HepG2 (cell line): ENCODE data around the gene SRP68. TPM values are rescaled to one million over a fixed set of nuclear protein-coding genes. Genes with fewer than 3 reads are reported as not detected.

ENCODE experiments used
- ATAC-seq: fragments of 200-7000 bp; cut with Tn5 transposase; 3 replicates; pipeline ENCODE4 v1.9.1; 2020; ENCODE audit warnings: mild to moderate bottlenecking, moderate library complexity
- BruUV-seq: library from RNA; stranded (reverse); fragments of 400-500 nt; replicated peaks from 2 replicates; lab custom pipeline; 2021; lab: Mats Ljungman, UMichigan
- CTCF ChIA-PET: fragments of 300-600 bp; formaldehyde crosslinking; extraction: SDS; loops from one replicate; lab custom pipeline; 2021; ENCODE audit warnings: low total read pairs, inconsistent platforms, low intra/inter-chr PET ratio; lab: Yijun Ruan, JAX
- POLR2A ChIA-PET: fragments of 350-600 bp; sonication (Branson Sonifier 250); formaldehyde crosslinking; loops from one replicate; lab custom pipeline; 2020; ENCODE audit warnings: antibody characterized with exemption, inconsistent platforms; lab: Yijun Ruan, JAX
- DNase-seq: peaks from one replicate; pipeline ENCODE4 v3.0.0-alpha.2; 2015; ENCODE audit warnings: low spot score
- FAIRE-seq: peaks from 3 replicates; lab custom pipeline; 2011; peaks lifted over from hg19 to GRCh38; lab: Jason Lieb, UNC
- H2AFZ ChIP-seq: one replicate; pipeline ENCODE4 v1.6.1; 2011; ENCODE audit warnings: low read length, inconsistent platforms
- H3K27ac ChIP-seq: fragments of 300-600 bp; 3 replicates; pipeline ENCODE4 v1.8.0; 2011; ENCODE audit warnings: mixed run types, mild to moderate bottlenecking, mixed read lengths, low read length, inconsistent platforms; ENCODE audit not compliant: insufficient read depth; ENCODE audit errors: extremely low read length
- H3K27me3 ChIP-seq, 2 experiments: fragments of 200-600 bp in 1 of 2; 2 replicates in 1 of 2; 3 replicates in 1 of 2; pipeline versions ENCODE4 v1.6.0 to v1.8.0; 2011; ENCODE audit warnings: low read length in 2 of 2, mild to moderate bottlenecking in 2 of 2, moderate library complexity in 2 of 2, inconsistent platforms in 1 of 2; ENCODE audit not compliant: insufficient read depth in 2 of 2, control insufficient read depth in 1 of 2
- H3K36me3 ChIP-seq, 2 experiments: fragments of 200-600 bp in 1 of 2; replicated peaks in 1 of 2; 2 replicates in 1 of 2; 3 replicates in 1 of 2; pipeline versions ENCODE4 v1.5.1 to v1.8.0; 2011; ENCODE audit warnings: low read length in 2 of 2, inconsistent platforms in 1 of 2; ENCODE audit not compliant: insufficient read depth in 2 of 2, control insufficient read depth in 1 of 2
- H3K4me1 ChIP-seq: 2 replicates; pipeline ENCODE4 v1.5.1; 2012; ENCODE audit warnings: low read length, inconsistent platforms; ENCODE audit not compliant: insufficient read depth
- H3K4me2 ChIP-seq: 2 replicates; pipeline ENCODE4 v1.6.0; 2011; ENCODE audit warnings: low read depth, low read length, inconsistent platforms
- H3K4me3 ChIP-seq, 3 experiments: fragments of 200-600 bp in 1 of 3; sonication (generic), shearing (Covaris generic) in 1 of 3; replicated peaks in 1 of 3; 2 replicates each; pipeline ENCODE4 v1.5.1; 2011 to 2016; ENCODE audit warnings: low read length in 3 of 3, inconsistent platforms in 2 of 3, low read depth in 2 of 3, mild to moderate bottlenecking in 2 of 3, control low read depth in 1 of 3, mixed read lengths in 1 of 3; ENCODE audit not compliant: insufficient read depth in 1 of 3
- H3K79me2 ChIP-seq: one replicate; pipeline ENCODE4 v1.6.1; 2011; ENCODE audit warnings: low read length, inconsistent platforms; ENCODE audit not compliant: insufficient read depth
- H3K9ac ChIP-seq: 2 replicates; pipeline ENCODE4 v1.6.0; 2011; ENCODE audit warnings: mild to moderate bottlenecking, low read depth, low read length, inconsistent platforms; ENCODE audit not compliant: insufficient read depth
- H3K9me3 ChIP-seq: 2 replicates; pipeline ENCODE4 v1.5.1; 2012; ENCODE audit warnings: mild to moderate bottlenecking, low read length
- H4K20me1 ChIP-seq: 2 replicates; pipeline ENCODE4 v1.6.0; 2011; ENCODE audit warnings: inconsistent platforms, mild to moderate bottlenecking, low read length, moderate library complexity; ENCODE audit not compliant: insufficient read depth
- ADNP ChIP-seq: sonication (generic); formaldehyde crosslinking; IDR thresholded peaks from 2 replicates; pipeline ENCODE4 v1.4.0; 2020; ENCODE audit warnings: missing genetic modification reagents
- CBX5 ChIP-seq: sonication (generic); formaldehyde crosslinking; IDR thresholded peaks from 2 replicates; pipeline ENCODE4 v1.4.0; 2020; ENCODE audit warnings: missing genetic modification reagents, borderline replicate concordance
- EHMT2 ChIP-seq: fragments of 200-600 bp; sonication (generic); IDR thresholded peaks from 2 replicates; pipeline ENCODE4 v1.7.0; 2017; ENCODE audit warnings: antibody characterized with exemption, low read depth, low read length, borderline replicate concordance
- ELF3 ChIP-seq: IDR thresholded peaks from 2 replicates; pipeline ENCODE4 v1.6.1; 2016; ENCODE audit warnings: missing genetic modification reagents, missing compliant biosample characterization
- ETV6 ChIP-seq: sonication (generic); formaldehyde crosslinking; conservative IDR thresholded peaks from 2 replicates; pipeline ENCODE4 v1.4.0; 2020; ENCODE audit warnings: missing genetic modification reagents
- IKZF1 ChIP-seq: fragments of 450-650 bp; IDR thresholded peaks from 2 replicates; pipeline ENCODE4 v1.7.1; 2016
- IRF2 ChIP-seq: IDR thresholded peaks from 2 replicates; pipeline ENCODE4 v1.6.1; 2018; ENCODE audit warnings: missing genetic modification reagents, missing compliant biosample characterization
- NFKBIZ ChIP-seq: IDR thresholded peaks from 2 replicates; pipeline ENCODE4 v1.6.1; 2018; ENCODE audit warnings: missing genetic modification reagents, missing compliant biosample characterization
- PATZ1 ChIP-seq: sonication (generic); formaldehyde crosslinking; IDR thresholded peaks from 2 replicates; pipeline ENCODE4 v1.4.0; 2020; ENCODE audit warnings: missing genetic modification reagents
- POLR2AphosphoS2 ChIP-seq: IDR thresholded peaks from 2 replicates; pipeline ENCODE4 v1.6.1; 2011; ENCODE audit warnings: low read depth, low read length, improper control_type of control experiment
- RFX3 ChIP-seq: IDR thresholded peaks from 2 replicates; pipeline ENCODE4 v1.6.1; 2016; ENCODE audit warnings: missing biosample characterization, missing genetic modification reagents
- RXRA ChIP-seq: sonication (generic); formaldehyde crosslinking; IDR thresholded peaks from 2 replicates; pipeline ENCODE4 v1.5.1; 2020; ENCODE audit warnings: missing genetic modification reagents
- SIX1 ChIP-seq: sonication (generic); formaldehyde crosslinking; IDR thresholded peaks from 2 replicates; pipeline ENCODE4 v1.4.0; 2020; ENCODE audit warnings: missing genetic modification reagents, borderline replicate concordance
- THAP11 ChIP-seq: IDR thresholded peaks from 2 replicates; pipeline ENCODE4 v1.6.1; 2016; ENCODE audit warnings: missing biosample characterization, missing genetic modification reagents
- ZFP82 ChIP-seq: sonication (generic); formaldehyde crosslinking; IDR thresholded peaks from 2 replicates; pipeline ENCODE4 v1.5.1; 2020; ENCODE audit warnings: mild to moderate bottlenecking, missing genetic modification reagents, borderline replicate concordance
- ZFP90 ChIP-seq: sonication (generic); formaldehyde crosslinking; IDR thresholded peaks from 2 replicates; pipeline ENCODE4 v1.8.0; 2022; ENCODE audit warnings: missing genetic modification reagents, mild to moderate bottlenecking, inconsistent platforms, borderline replicate concordance
- ZMAT3 ChIP-seq: sonication (generic); formaldehyde crosslinking; conservative IDR thresholded peaks from 2 replicates; pipeline ENCODE4 v1.7.0; 2021; ENCODE audit warnings: missing genetic modification reagents
- ZNF281 ChIP-seq: sonication (generic); formaldehyde crosslinking; IDR thresholded peaks from 2 replicates; pipeline ENCODE4 v1.4.0; 2020; ENCODE audit warnings: missing genetic modification reagents, borderline replicate concordance
- ZNF329 ChIP-seq: sonication (generic); formaldehyde crosslinking; IDR thresholded peaks from 2 replicates; pipeline ENCODE4 v1.9.0; 2021; ENCODE audit warnings: low read depth, mild to moderate bottlenecking, missing genetic modification reagents
- ZNF562 ChIP-seq: sonication (generic); formaldehyde crosslinking; IDR thresholded peaks from 2 replicates; pipeline ENCODE4 v1.8.0; 2022; ENCODE audit warnings: missing genetic modification reagents, borderline replicate concordance
- ZNF597 ChIP-seq: sonication (generic); formaldehyde crosslinking; IDR thresholded peaks from 2 replicates; pipeline ENCODE4 v1.5.0; 2020; ENCODE audit warnings: missing genetic modification reagents
- ZNF607 ChIP-seq: sonication (generic); formaldehyde crosslinking; IDR thresholded peaks from 2 replicates; pipeline ENCODE4 v1.5.1; 2020; ENCODE audit warnings: missing genetic modification reagents, mild to moderate bottlenecking, borderline replicate concordance
- WGBS: methylation state at CpG from one replicate; pipeline ENCODE4 v1.1.6; 2017; ENCODE audit warnings: low lambda C conversion rate; 5-methylcytosine and 5-hydroxymethylcytosine counted together
- in situ Hi-C: cut with HindIII; loops from 2 replicates; pipeline ENCODE4 v1.10.0; 2017; ENCODE audit warnings: low pct_unique_long_range_greater_than_20kb; ENCODE audit not compliant: extremely low pct_ligation_motif_present
- intact Hi-C: fragments of 100-400 bp; cut with micrococcal nuclease; formaldehyde crosslinking; loops from one replicate; pipeline ENCODE4 v1.10.0; 2022; ENCODE audit not compliant: unreplicated experiment
- polyA plus RNA-seq, 8 experiments: library from polyadenylated mRNA; depleted of rRNA in 3 of 8; stranded (reverse) in 7 of 8; unstranded in 1 of 8; fragments of >200 nt; fragmentation: Illumina TruSeq in 4 of 8; extraction: Trizol in 4 of 8; gene quantifications; 2 replicates each; pipeline versions ENCODE4 v1.2.1 to v1.2.3, GENCODE V29; 2011 to 2016; ENCODE audit warnings: low read depth in 4 of 8, missing spikeins in 1 of 8, mixed read lengths in 1 of 8; ENCODE audit not compliant: insufficient read depth in 1 of 8
- total RNA-seq, 5 experiments: library from RNA; depleted of rRNA; stranded (reverse); fragments of >200 nt; fragmentation: Illumina TruSeq; extraction: Trizol; gene quantifications; 2 replicates each; pipeline ENCODE4 v1.2.3, GENCODE V29; 2016; ENCODE audit warnings: low read depth in 1 of 5

SRP68 gene
- total and polyA plus RNA-seq, 2 of the 13 experiments (the other 11 are each of a cell fraction or from before 2014, with no cell fraction given): 39.8 to 74.3 TPM

- no TSS peak for BruUV-seq
- Histone ChIP-seq H2AFZ (no peak overlapping the region), H3K9me3 (no peaks in the 10 kb centered on the region), H3K4me2 (peak overlapping the region; percentile 97), H3K27ac (peak overlapping the region; percentile 5), H4K20me1 (no peaks in the 10 kb centered on the region), H3K36me3 (peaks cover 11 to 14% of the 10 kb centered on the region in 2 experiments), H3K27me3 (no peaks in the 10 kb centered on the region; a peak in 1 of 5 replicates), H3K4me1 (peaks cover 48% of the 10 kb centered on the region), H3K79me2 (peaks cover 18% of the 10 kb centered on the region), H3K4me3 (no peak overlapping the region), H3K9ac (no peak overlapping the region)
- in situ Hi-C loops: no loop called here
- ATAC-seq (no peak), DNase-seq (peak; percentile 39), FAIRE-seq (no peak)
- intact Hi-C loops: no loop called here
- CTCF ChIA-PET: no interaction called here
- 57% methylated on average over 5 of the region's 5 CpGs for WGBS
- POLR2A ChIA-PET: interaction anchor here (1.0 to 1.7 kb wide), 6 partner anchors 30 to 250 kb away, joined by 3 to 6 read pairs (median 4); partner anchors contain the start of genes ACOX1, GALR2 and WBP2
- TF ChIP-seq ZNF329 (CRISPR knock-in tag) (no peak), IRF2 (CRISPR knock-in tag) (peak; percentile 30; the same call in 1 of the 2 replicates), EHMT2 (no peak), NFKBIZ (CRISPR knock-in tag) (no peak), PATZ1 (CRISPR knock-in tag) (0 out of 2 replicates have a peak, but pooled peaks have one; percentile 8), SIX1 (no peak), ZNF607 (0 out of 2 replicates have a peak, but pooled peaks have one; percentile 31), IKZF1 (no peak), ZNF281 (CRISPR knock-in tag) (no peak), POLR2AphosphoS2 (no peak), CBX5 (no peak), ETV6 (CRISPR knock-in tag) (no peak), THAP11 (CRISPR knock-in tag) (no peak), RXRA (CRISPR knock-in tag) (0 out of 2 replicates have a peak, but pooled peaks have one; percentile 21), ZMAT3 (CRISPR knock-in tag) (no peak), ZFP82 (CRISPR knock-in tag) (no peak), ADNP (CRISPR knock-in tag) (no peak), ZNF562 (CRISPR knock-in tag) (no peak), RFX3 (CRISPR knock-in tag) (no peak), ELF3 (CRISPR knock-in tag) (peak; percentile 61), ZFP90 (CRISPR knock-in tag) (no peak), ZNF597 (no peak)
Observed at GRCh38 chr17:76104896-76105231, 32.5 kb upstream of the SRP68 start.
